CD14-positive monocyte (primary cell): Measurements from ENCODE around the gene PDE8A. TPM values are rescaled to one million over a fixed set of nuclear protein-coding genes. Genes with fewer than 3 reads are reported as not detected.

Experiments used
- DNase-seq, 3 donors: peaks; one replicate each; pipeline ENCODE4 v3.0.0-alpha.2; 2011 to 2022
- H2AFZ ChIP-seq: 2 replicates; pipeline ENCODE4 v1.6.0; 2012; ENCODE audit warnings: mild to moderate bottlenecking, low read depth, low read length, inconsistent platforms; ENCODE audit not compliant: insufficient read depth, poor library complexity, severe bottlenecking
- H3K27ac ChIP-seq, 2 donors: 1 replicate in 1 of 2; 2 replicates in 1 of 2; pipeline ENCODE4 v1.5.1; 2012 to 2013; ENCODE audit warnings: low read length in 2 of 2, control low read depth in 1 of 2, inconsistent platforms in 1 of 2, low read depth in 1 of 2, mild to moderate bottlenecking in 1 of 2
- H3K27me3 ChIP-seq, 2 donors: one replicate each; pipeline versions ENCODE4 v1.6.0 to v1.6.1; 2011 to 2013; ENCODE audit warnings: low read length in 2 of 2; ENCODE audit not compliant: control insufficient read depth in 2 of 2, insufficient read depth in 2 of 2
- H3K36me3 ChIP-seq, 2 donors: replicated peaks in 1 of 2; 1 replicate in 1 of 2; 2 replicates in 1 of 2; pipeline versions ENCODE4 v1.5.1 to v1.6.1; 2012 to 2013; ENCODE audit warnings: low read length in 2 of 2, control low read depth in 1 of 2, inconsistent platforms in 1 of 2, mild to moderate bottlenecking in 1 of 2; ENCODE audit not compliant: insufficient read depth in 2 of 2, control insufficient read depth in 1 of 2
- H3K4me1 ChIP-seq, 2 donors: 1 replicate in 1 of 2; 2 replicates in 1 of 2; pipeline versions ENCODE4 v1.5.1 to v1.6.1; 2012 to 2013; ENCODE audit warnings: low read length in 2 of 2, control low read depth in 1 of 2, inconsistent platforms in 1 of 2, mild to moderate bottlenecking in 1 of 2, moderate library complexity in 1 of 2; ENCODE audit not compliant: insufficient read depth in 2 of 2, control insufficient read depth in 1 of 2
- H3K4me2 ChIP-seq: replicated peaks from 2 replicates; pipeline ENCODE3; 2012; ENCODE audit warnings: low read length, moderate library complexity, mild to moderate bottlenecking; ENCODE audit not compliant: poor library complexity, severe bottlenecking; ENCODE audit errors: extremely low read depth
- H3K4me3 ChIP-seq, 3 experiments: fragments of 200-600 bp in 1 of 3; sonication (generic) in 1 of 3; replicated peaks in 1 of 3; 1 replicate in 2 of 3; 2 replicates in 1 of 3; pipeline ENCODE4 v1.5.1; 2011 to 2013; ENCODE audit warnings: low read length in 3 of 3, mild to moderate bottlenecking in 3 of 3, control low read depth in 2 of 3, low read depth in 2 of 3, inconsistent platforms in 1 of 3, moderate library complexity in 1 of 3
- H3K79me2 ChIP-seq: 2 replicates; pipeline ENCODE4 v1.6.0; 2012; ENCODE audit warnings: mild to moderate bottlenecking, control low read depth, inconsistent platforms, low read length, moderate library complexity; ENCODE audit not compliant: insufficient read depth
- H3K9ac ChIP-seq: 2 replicates; pipeline ENCODE4 v1.6.0; 2017; ENCODE audit warnings: low read length, mild to moderate bottlenecking; ENCODE audit not compliant: insufficient read depth, poor library complexity, severe bottlenecking
- H3K9me3 ChIP-seq, 2 donors: replicated peaks in 1 of 2; 1 replicate in 1 of 2; 2 replicates in 1 of 2; pipeline versions ENCODE4 v1.5.1 to v1.6.1; 2012 to 2013; ENCODE audit warnings: low read length in 2 of 2, control low read depth in 1 of 2; ENCODE audit not compliant: control insufficient read depth in 1 of 2, insufficient read depth in 1 of 2
- H4K20me1 ChIP-seq: 2 replicates; pipeline ENCODE4 v1.6.0; 2012; ENCODE audit warnings: mild to moderate bottlenecking, low read length, control low read depth, moderate library complexity; ENCODE audit not compliant: insufficient read depth
- H3K27ac Mint-ChIP-seq, 7 donors: one replicate each; pipeline ENCODE4 v1.8.0; 2020; ENCODE audit warnings: mild to moderate bottlenecking in 7 of 7, mixed read lengths in 7 of 7, moderate library complexity in 6 of 7, inconsistent platforms in 2 of 7
- H3K27me3 Mint-ChIP-seq, 3 donors: one replicate each; pipeline ENCODE4 v1.8.0; 2021 to 2022; ENCODE audit warnings: low read depth in 3 of 3, mild to moderate bottlenecking in 3 of 3, mixed read lengths in 3 of 3, moderate library complexity in 3 of 3, inconsistent platforms in 1 of 3
- H3K36me3 Mint-ChIP-seq, 2 donors: one replicate each; pipeline ENCODE4 v1.8.0; 2020; ENCODE audit warnings: mixed read lengths in 2 of 2, inconsistent platforms in 1 of 2, mild to moderate bottlenecking in 1 of 2
- H3K4me1 Mint-ChIP-seq: one replicate; pipeline ENCODE4 v1.8.0; 2020; ENCODE audit warnings: mild to moderate bottlenecking, mixed read lengths
- H3K4me3 Mint-ChIP-seq, 2 donors: one replicate each; pipeline ENCODE4 v1.8.0; 2020; ENCODE audit warnings: mild to moderate bottlenecking in 2 of 2, mixed read lengths in 2 of 2, moderate library complexity in 1 of 2
- H3K9me3 Mint-ChIP-seq, 7 donors: one replicate each; pipeline ENCODE4 v1.8.0; 2020 to 2022; ENCODE audit warnings: mixed read lengths in 7 of 7, mild to moderate bottlenecking in 6 of 7, moderate library complexity in 6 of 7, inconsistent platforms in 2 of 7
- WGBS: methylation state at CpG from one replicate; pipeline ENCODE4 v1.1.5; 2013; ENCODE audit warnings: missing lambda C conversion rate; ENCODE audit not compliant: insufficient coverage; 5-methylcytosine and 5-hydroxymethylcytosine counted together
- intact Hi-C, 2 donors: fragments of 100-400 bp; cut with micrococcal nuclease; formaldehyde crosslinking; loops; one replicate each; pipeline versions ENCODE4 v1.15.0 to v1.15.1; 2023
- polyA plus RNA-seq, 3 donors: library from polyadenylated mRNA; depleted of rRNA in 1 of 3; unstranded in 2 of 3; stranded (reverse) in 1 of 3; fragments of 300-500 nt in 2 of 3; fragments of >200 nt in 1 of 3; fragmentation: Illumina TruSeq in 2 of 3; gene quantifications; 1 replicate in 2 of 3; 2 replicates in 1 of 3; pipeline ENCODE4 v1.2.3, GENCODE V29; 2012 to 2021
- TF ChIP-seq, protein P1 (sequence below): fragments of 200-600 bp; IDR thresholded peaks from one replicate; pipeline ENCODE4 v1.8.0; 2022; ENCODE audit warnings: antibody characterized with exemption, mild to moderate bottlenecking

PDE8A gene
- polyA plus RNA-seq, 3 donors, result 2.8 to 33.4 (median 4.9) TPM

DNA sequence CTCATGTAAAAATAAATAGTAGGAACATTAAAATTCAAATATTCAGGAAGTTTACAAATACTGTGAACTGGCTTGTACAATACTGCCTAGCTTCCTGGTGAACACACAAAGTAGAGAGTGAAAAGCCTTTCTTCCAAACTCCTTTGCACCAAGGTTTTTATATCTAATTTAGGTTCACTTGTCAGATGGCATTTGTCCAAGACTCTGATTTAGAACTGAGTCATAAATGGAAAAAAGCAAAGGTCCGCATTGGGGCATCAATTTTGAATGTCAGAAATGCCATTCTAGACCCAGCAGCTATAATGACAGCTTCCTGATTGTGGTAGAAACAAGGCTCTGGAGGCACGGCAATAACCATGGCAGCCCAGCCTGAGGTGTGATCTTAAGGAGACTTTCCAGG, 160.7 kb downstream of the PDE8A start:
- Histone ChIP-seq H4K20me1 (no peaks in the 10 kb centered on the region), H2AFZ (no peak overlapping the region), H3K4me2 (no peak overlapping the region), H3K27ac (no peak overlapping the region), H3K9ac (no peak overlapping the region), H3K9me3 (no peaks in the 10 kb centered on the region), H3K36me3 (peaks cover 21 to 25% of the 10 kb centered on the region in 2 donors), H3K27me3 (no peaks in the 10 kb centered on the region), H3K79me2 (no peaks in the 10 kb centered on the region), H3K4me1 (no peaks in the 10 kb centered on the region), H3K4me3 (no peak overlapping the region)
- H3K27me3 Mint-ChIP-seq, result peaks cover 0 to 1% (median 0%) of the 10 kb centered on the region in 3 donors
- H3K4me1 Mint-ChIP-seq, result no peaks in the 10 kb centered on the region
- peaks cover 22 to 30% of the 10 kb centered on the region in 2 donors for H3K36me3 Mint-ChIP-seq
- TF ChIP-seq, protein P1, sequence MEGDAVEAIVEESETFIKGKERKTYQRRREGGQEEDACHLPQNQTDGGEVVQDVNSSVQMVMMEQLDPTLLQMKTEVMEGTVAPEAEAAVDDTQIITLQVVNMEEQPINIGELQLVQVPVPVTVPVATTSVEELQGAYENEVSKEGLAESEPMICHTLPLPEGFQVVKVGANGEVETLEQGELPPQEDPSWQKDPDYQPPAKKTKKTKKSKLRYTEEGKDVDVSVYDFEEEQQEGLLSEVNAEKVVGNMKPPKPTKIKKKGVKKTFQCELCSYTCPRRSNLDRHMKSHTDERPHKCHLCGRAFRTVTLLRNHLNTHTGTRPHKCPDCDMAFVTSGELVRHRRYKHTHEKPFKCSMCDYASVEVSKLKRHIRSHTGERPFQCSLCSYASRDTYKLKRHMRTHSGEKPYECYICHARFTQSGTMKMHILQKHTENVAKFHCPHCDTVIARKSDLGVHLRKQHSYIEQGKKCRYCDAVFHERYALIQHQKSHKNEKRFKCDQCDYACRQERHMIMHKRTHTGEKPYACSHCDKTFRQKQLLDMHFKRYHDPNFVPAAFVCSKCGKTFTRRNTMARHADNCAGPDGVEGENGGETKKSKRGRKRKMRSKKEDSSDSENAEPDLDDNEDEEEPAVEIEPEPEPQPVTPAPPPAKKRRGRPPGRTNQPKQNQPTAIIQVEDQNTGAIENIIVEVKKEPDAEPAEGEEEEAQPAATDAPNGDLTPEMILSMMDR, result no peak
- peaks cover 0 to 3% (median 0%) of the 10 kb centered on the region in 7 donors for H3K9me3 Mint-ChIP-seq
- H3K4me3 Mint-ChIP-seq, result no peak overlapping the region
- DNase-seq, result no peak
- intact Hi-C loops, result no loop called here
- 11% methylated on average over 1 of the region's 2 CpGs for WGBS
- H3K27ac Mint-ChIP-seq, result no peak overlapping the region

DNA sequence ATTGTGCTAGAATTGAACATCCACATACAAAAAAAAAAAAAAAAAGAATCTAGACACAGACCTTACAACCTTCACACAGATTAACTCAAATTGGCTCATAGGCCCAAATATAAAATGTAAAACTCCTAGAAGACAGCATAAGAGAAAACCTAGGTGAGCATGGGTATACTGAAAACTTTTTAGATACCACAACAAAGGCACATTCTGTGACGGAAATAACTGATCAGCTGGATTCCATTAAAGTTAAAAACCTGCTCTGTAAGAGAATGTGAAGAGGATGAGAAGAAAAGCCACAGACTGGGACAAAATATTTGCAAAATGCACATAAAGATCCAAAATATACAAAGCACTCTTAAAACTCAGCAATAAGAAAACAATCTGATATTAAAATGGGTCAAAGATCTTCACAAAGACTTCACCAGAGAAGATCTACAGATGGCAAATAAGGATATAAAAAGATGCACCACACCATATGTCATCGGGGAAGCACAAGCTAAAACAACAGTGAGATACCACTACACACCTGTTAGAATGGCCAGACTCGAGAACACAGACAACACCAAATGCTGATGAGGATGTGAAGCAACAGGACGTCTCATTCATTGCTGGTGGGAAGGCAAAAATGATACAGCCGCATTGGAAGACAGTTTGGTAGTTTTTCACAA, 167.9 kb downstream of the PDE8A start:
- no peak overlapping the region for H3K27ac Mint-ChIP-seq
- Histone ChIP-seq H3K36me3 (no peaks in the 10 kb centered on the region), H3K27ac (no peak overlapping the region), H3K4me1 (no peaks in the 10 kb centered on the region), H3K9me3 (peaks cover 0 to 6% of the 10 kb centered on the region in 2 donors), H3K79me2 (no peaks in the 10 kb centered on the region), H3K27me3 (no peaks in the 10 kb centered on the region), H3K4me2 (no peak overlapping the region), H4K20me1 (no peaks in the 10 kb centered on the region), H2AFZ (no peak overlapping the region), H3K9ac (no peak overlapping the region), H3K4me3 (no peak overlapping the region)
- intact Hi-C loops, result no loop called here
- no peaks in the 10 kb centered on the region for H3K36me3 Mint-ChIP-seq
- peaks cover 4% of the 10 kb centered on the region for H3K4me1 Mint-ChIP-seq
- WGBS, result 100% methylated on average over 1 of the region's 5 CpGs
- DNase-seq, result no peak
- H3K9me3 Mint-ChIP-seq, result peaks cover 0 to 19% (median 6%) of the 10 kb centered on the region in 7 donors
- no peak overlapping the region for H3K4me3 Mint-ChIP-seq
- peaks cover 2 to 3% (median 2%) of the 10 kb centered on the region in 3 donors for H3K27me3 Mint-ChIP-seq
- TF ChIP-seq, protein P1, result no peak
